ENCODE data around the gene AP4M1. TPM values are rescaled to one million over a fixed set of nuclear protein-coding genes. Genes with fewer than 3 reads are reported as not detected.

The AP4M1 gene
- total and polyA plus RNA-seq, 2 experiments from 2014 or later = 16.2 to 18.7 TPM

DNA sequence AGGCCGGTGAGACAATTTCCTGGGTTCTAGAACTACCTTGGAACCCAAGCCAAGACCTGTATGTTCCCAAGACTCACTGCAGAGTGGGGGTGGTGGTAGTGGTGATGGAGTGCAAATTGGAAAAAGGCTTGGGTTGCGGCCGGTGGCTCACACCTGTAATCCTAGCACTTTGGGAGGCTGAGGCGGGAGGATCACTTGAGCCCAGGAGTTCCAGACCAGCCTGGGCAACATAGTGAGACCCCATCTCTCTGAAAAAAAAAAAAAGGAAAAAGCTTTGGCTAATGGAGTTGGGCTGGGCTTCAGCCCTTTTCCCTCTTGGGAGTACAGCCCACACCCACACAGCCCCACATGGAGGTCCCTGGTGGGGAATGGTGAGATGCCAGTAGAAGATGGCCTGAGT, 4.1 kb downstream of the AP4M1 start:
- DNase-seq = no peak
- Histone ChIP-seq H3K9me2 (ENCODE audit: insufficient read depth) (no peaks in the 10 kb centered on the region), H3K9ac (no peak overlapping the region), H3F3A (ENCODE audit: insufficient read depth) (no peaks in the 10 kb centered on the region; the same call in 1 of the 2 replicates), H3K4me2 (ENCODE audit: unreplicated experiment) (no peak overlapping the region), H3K4me3 (no peak overlapping the region), H3K4me1 (ENCODE audit: insufficient read depth) (no peaks in the 10 kb centered on the region), H3K9me3 (ENCODE audit: low read depth) (no peaks in the 10 kb centered on the region), H3K79me2 (ENCODE audit: insufficient read depth) (peaks cover 15% of the 10 kb centered on the region), H3K27ac (no peak overlapping the region), H2AFZ (no peak overlapping the region), H3K27me3 (replicated peaks; ENCODE audit: insufficient read depth) (no peaks in the 10 kb centered on the region), H3K36me3 (ENCODE audit: low read depth) (0 out of 2 replicates have a peak, but pooled peaks cover 4% of the 10 kb centered on the region), H4K20me1 (ENCODE audit: insufficient read depth) (no peaks in the 10 kb centered on the region)
- in situ Hi-C loops (cut with MboI) = no loop called here
- TF ChIP-seq EZH2phosphoT487 (IDR thresholded peaks at IDR 0.05; ENCODE audit: insufficient read depth, low read depth) = no peak
- TF ChIP-seq EZH2 (IDR thresholded peaks at IDR 0.05; ENCODE audit: insufficient read depth, poor library complexity, severe bottlenecking) = no peak
- WGBS, 2 experiments (ENCODE audit: low coverage in 1 of 2, low lambda C conversion rate in 2 of 2, missing lambda C conversion rate in 2 of 2) = 98% methylated on average over 4 of the region's 4 CpGs

- no peak overlapping the region for H2AFZ ChIP-seq
- peaks cover 12% of the 10 kb centered on the region for H3K79me2 ChIP-seq (ENCODE audit: insufficient read depth)
- H3K27ac ChIP-seq = no peak overlapping the region
- H3K9me3 ChIP-seq (ENCODE audit: low read depth) = no peaks in the 10 kb centered on the region
- no peaks in the 10 kb centered on the region for H3K27me3 ChIP-seq (replicated peaks; ENCODE audit: insufficient read depth)
- in situ Hi-C loops (cut with MboI) = no loop called here
- no peaks in the 10 kb centered on the region for H3K9me2 ChIP-seq (ENCODE audit: insufficient read depth)
- 0 out of 2 replicates have a peak, but pooled peaks cover 4% of the 10 kb centered on the region for H3K36me3 ChIP-seq (ENCODE audit: low read depth)
- no peak overlapping the region for H3K4me3 ChIP-seq
- H3F3A ChIP-seq (ENCODE audit: insufficient read depth) = no peaks in the 10 kb centered on the region; the same call in 1 of the 2 replicates
- H3K4me2 ChIP-seq (ENCODE audit: unreplicated experiment) = no peak overlapping the region
- H3K4me1 ChIP-seq (ENCODE audit: insufficient read depth) = no peaks in the 10 kb centered on the region
- TF ChIP-seq EZH2phosphoT487 (IDR thresholded peaks at IDR 0.05; ENCODE audit: insufficient read depth, low read depth) (no peak), EZH2 (IDR thresholded peaks at IDR 0.05; ENCODE audit: insufficient read depth, poor library complexity, severe bottlenecking) (no peak)
- H4K20me1 ChIP-seq (ENCODE audit: insufficient read depth) = no peaks in the 10 kb centered on the region
- no peak for DNase-seq
- 72 to 76% methylated on average over 17 of the region's 17 CpGs for WGBS, 2 experiments (ENCODE audit: low coverage in 1 of 2, low lambda C conversion rate in 2 of 2, missing lambda C conversion rate in 2 of 2)
- H3K9ac ChIP-seq = no peak overlapping the region
Observed at GRCh38 chr7:100106633-100107032, 5.2 kb downstream of the AP4M1 start.

GRCh38 chr7:100107125-100107737, 5.8 kb downstream of the AP4M1 start:
- Histone ChIP-seq H3K4me3 (no peak overlapping the region), H4K20me1 (ENCODE audit: insufficient read depth) (no peaks in the 10 kb centered on the region), H3K79me2 (ENCODE audit: insufficient read depth) (peaks cover 11% of the 10 kb centered on the region), H3K9ac (no peak overlapping the region), H3K27ac (no peak overlapping the region), H3K27me3 (replicated peaks; ENCODE audit: insufficient read depth) (no peaks in the 10 kb centered on the region), H3K9me3 (ENCODE audit: low read depth) (no peaks in the 10 kb centered on the region), H3K36me3 (ENCODE audit: low read depth) (0 out of 2 replicates have a peak, but pooled peaks cover 4% of the 10 kb centered on the region), H3F3A (ENCODE audit: insufficient read depth) (no peaks in the 10 kb centered on the region; the same call in 1 of the 2 replicates), H2AFZ (no peak overlapping the region), H3K4me2 (ENCODE audit: unreplicated experiment) (no peak overlapping the region), H3K4me1 (ENCODE audit: insufficient read depth) (no peaks in the 10 kb centered on the region), H3K9me2 (ENCODE audit: insufficient read depth) (no peaks in the 10 kb centered on the region)
- WGBS, 2 experiments (ENCODE audit: low coverage in 1 of 2, low lambda C conversion rate in 2 of 2, missing lambda C conversion rate in 2 of 2) = 88 to 91% methylated on average over 15 to 25 of the region's 25 CpGs
- in situ Hi-C loops (cut with MboI) = no loop called here
- DNase-seq = no peak
- TF ChIP-seq EZH2 (IDR thresholded peaks at IDR 0.05; ENCODE audit: insufficient read depth, poor library complexity, severe bottlenecking) (no peak), EZH2phosphoT487 (IDR thresholded peaks at IDR 0.05; ENCODE audit: insufficient read depth, low read depth) (no peak)

DNA sequence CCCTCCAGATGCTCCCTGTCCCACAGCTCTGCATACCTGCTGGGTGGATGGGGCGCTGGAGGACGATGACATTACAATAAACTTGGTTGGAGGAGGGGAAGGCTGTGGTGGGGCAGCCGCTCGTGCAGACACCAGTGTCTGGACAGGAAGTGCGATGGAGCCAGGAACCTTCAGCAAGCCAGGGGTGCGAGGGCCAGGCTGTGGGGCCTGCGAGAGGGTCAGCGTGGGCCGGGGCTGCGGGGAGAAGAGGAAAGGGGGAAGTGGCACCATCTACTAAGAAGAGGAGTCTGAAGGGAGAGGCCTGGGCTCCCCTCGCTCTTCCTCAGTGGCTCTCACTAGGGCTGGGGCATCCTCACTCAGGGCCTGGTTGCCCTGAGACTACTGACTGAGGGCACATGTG, 6.4 kb downstream of the AP4M1 start:
- WGBS, 2 experiments (ENCODE audit: low coverage in 1 of 2, low lambda C conversion rate in 2 of 2, missing lambda C conversion rate in 2 of 2) = 75 to 79% methylated on average over 10 to 11 of the region's 11 CpGs
- peaks cover 4% of the 10 kb centered on the region; the same call in 1 of the 2 replicates for H3K79me2 ChIP-seq (ENCODE audit: insufficient read depth)
- in situ Hi-C loops (cut with MboI) = no loop called here
- H3F3A ChIP-seq (ENCODE audit: insufficient read depth) = no peaks in the 10 kb centered on the region; the same call in 1 of the 2 replicates
- DNase-seq = no peak
- no peaks in the 10 kb centered on the region for H3K9me3 ChIP-seq (ENCODE audit: low read depth)
- H3K4me2 ChIP-seq (ENCODE audit: unreplicated experiment) = no peak overlapping the region
- H3K4me1 ChIP-seq (ENCODE audit: insufficient read depth) = no peaks in the 10 kb centered on the region
- H3K36me3 ChIP-seq (ENCODE audit: low read depth) = 0 out of 2 replicates have a peak, but pooled peaks cover 4% of the 10 kb centered on the region
- H3K27me3 ChIP-seq (replicated peaks; ENCODE audit: insufficient read depth) = no peaks in the 10 kb centered on the region
- no peak overlapping the region for H3K9ac ChIP-seq
- no peaks in the 10 kb centered on the region for H3K9me2 ChIP-seq (ENCODE audit: insufficient read depth)
- H3K27ac ChIP-seq = no peak overlapping the region
- no peak overlapping the region for H3K4me3 ChIP-seq
- TF ChIP-seq EZH2phosphoT487 (IDR thresholded peaks at IDR 0.05; ENCODE audit: insufficient read depth, low read depth) (no peak), EZH2 (IDR thresholded peaks at IDR 0.05; ENCODE audit: insufficient read depth, poor library complexity, severe bottlenecking) (no peak)
- no peak overlapping the region for H2AFZ ChIP-seq
- no peaks in the 10 kb centered on the region for H4K20me1 ChIP-seq (ENCODE audit: insufficient read depth)
